Panc1 (cell line): ENCODE results near the gene NDUFAF8. TPM values are rescaled to one million over a fixed set of nuclear protein-coding genes. Genes with fewer than 3 reads are reported as not detected.

Experiments
- ATAC-seq: fragments of 200-7000 bp; cut with Tn5 transposase; 2 replicates; pipeline ENCODE4 v1.9.1; 2020; ENCODE audit warnings: mild to moderate bottlenecking, moderate library complexity
- BruUV-seq: library from RNA; stranded (reverse); fragments of 400-500 nt; replicated peaks from 2 replicates; lab custom pipeline; 2021; lab: Mats Ljungman, UMichigan
- CTCF ChIA-PET: fragments of 300-600 bp; sonication (Branson Sonifier 250); formaldehyde crosslinking; loops from one replicate; lab custom pipeline; 2022; ENCODE audit warnings: antibody characterized with exemption; lab: Charles Lee
- POLR2A ChIA-PET: fragments of 300-600 bp; sonication (Branson Sonifier 250); formaldehyde crosslinking; loops from one replicate; lab custom pipeline; 2022; ENCODE audit warnings: antibody characterized with exemption; lab: Charles Lee
- DNase-seq: peaks from one replicate; pipeline ENCODE4 v3.0.0-alpha.2; 2010; ENCODE audit warnings: low read depth, low spot score
- H3K27ac ChIP-seq: 2 replicates; pipeline ENCODE4 v1.5.1; 2011; ENCODE audit warnings: mild to moderate bottlenecking, low read length, inconsistent platforms
- H3K27me3 ChIP-seq: fragments of 200-500 bp; sonication (Bioruptor generic); 2 replicates; pipeline ENCODE4 v1.6.0; 2014; ENCODE audit warnings: low read length, inconsistent platforms; ENCODE audit not compliant: control insufficient read depth, insufficient read depth
- H3K36me3 ChIP-seq: fragments of 200-500 bp; sonication (Bioruptor generic); 2 replicates; pipeline ENCODE4 v1.5.1; 2014; ENCODE audit warnings: inconsistent platforms, mild to moderate bottlenecking, low read length, moderate library complexity; ENCODE audit not compliant: control insufficient read depth, insufficient read depth
- H3K4me1 ChIP-seq: 2 replicates; pipeline ENCODE4 v1.5.1; 2011; ENCODE audit warnings: inconsistent platforms, mild to moderate bottlenecking, low read length, moderate library complexity; ENCODE audit not compliant: control insufficient read depth, insufficient read depth
- H3K4me3 ChIP-seq, 2 experiments: 2 replicates each; pipeline ENCODE4 v1.5.1; 2011 to 2012; ENCODE audit warnings: low read depth in 2 of 2, low read length in 2 of 2, mild to moderate bottlenecking in 2 of 2, inconsistent platforms in 1 of 2, moderate library complexity in 1 of 2
- H3K9me3 ChIP-seq: fragments of 200-500 bp; sonication (Bioruptor generic); 2 replicates; pipeline ENCODE4 v1.5.1; 2014; ENCODE audit warnings: low read depth, mild to moderate bottlenecking, inconsistent platforms, low read length, moderate library complexity; ENCODE audit not compliant: control insufficient read depth, insufficient read depth
- CTCF ChIP-seq: fragments of 450-650 bp; IDR thresholded peaks from 2 replicates; pipeline ENCODE4 v1.5.1; 2017; ENCODE audit warnings: mild to moderate bottlenecking
- POLR2AphosphoS5 ChIP-seq: IDR thresholded peaks from 2 replicates; pipeline ENCODE4 v1.6.1; 2012; ENCODE audit warnings: mild to moderate bottlenecking, low read depth, low read length, moderate library complexity
- REST ChIP-seq, 2 experiments: IDR thresholded peaks; 2 replicates each; pipeline ENCODE4 v1.6.1; 2011 to 2012; ENCODE audit warnings: low read depth in 2 of 2, control low read depth in 1 of 2, low read length in 1 of 2, mild to moderate bottlenecking in 1 of 2, moderate library complexity in 1 of 2; ENCODE audit not compliant: insufficient read depth in 1 of 2
- SIN3A ChIP-seq: IDR thresholded peaks from 2 replicates; pipeline ENCODE4 v1.6.1; 2012; ENCODE audit warnings: low read depth, mild to moderate bottlenecking, low read length, moderate library complexity, borderline replicate concordance; ENCODE audit not compliant: insufficient read depth
- TCF7L2 ChIP-seq: IDR thresholded peaks from 2 replicates; pipeline ENCODE4 v1.6.1; 2011; ENCODE audit warnings: mild to moderate bottlenecking, low read depth, low read length, inconsistent platforms
- in situ Hi-C: cut with HindIII; loops from 2 replicates; pipeline ENCODE4 v1.10.0; 2016; ENCODE audit warnings: low sequenced_read_pairs, low pct_unique_long_range_greater_than_20kb
- intact Hi-C: fragments of 100-400 bp; cut with micrococcal nuclease; formaldehyde crosslinking; loops from one replicate; pipeline ENCODE4 v1.10.0; 2022; ENCODE audit not compliant: unreplicated experiment
- total RNA-seq: library from RNA; stranded (reverse); gene quantifications from one replicate; pipeline ENCODE4 v1.2.1, GENCODE V29; 2021; ENCODE audit not compliant: unreplicated experiment

The NDUFAF8 gene
- total RNA-seq, 1 experiment from 2014 or later, result 75.8 TPM

DNA sequence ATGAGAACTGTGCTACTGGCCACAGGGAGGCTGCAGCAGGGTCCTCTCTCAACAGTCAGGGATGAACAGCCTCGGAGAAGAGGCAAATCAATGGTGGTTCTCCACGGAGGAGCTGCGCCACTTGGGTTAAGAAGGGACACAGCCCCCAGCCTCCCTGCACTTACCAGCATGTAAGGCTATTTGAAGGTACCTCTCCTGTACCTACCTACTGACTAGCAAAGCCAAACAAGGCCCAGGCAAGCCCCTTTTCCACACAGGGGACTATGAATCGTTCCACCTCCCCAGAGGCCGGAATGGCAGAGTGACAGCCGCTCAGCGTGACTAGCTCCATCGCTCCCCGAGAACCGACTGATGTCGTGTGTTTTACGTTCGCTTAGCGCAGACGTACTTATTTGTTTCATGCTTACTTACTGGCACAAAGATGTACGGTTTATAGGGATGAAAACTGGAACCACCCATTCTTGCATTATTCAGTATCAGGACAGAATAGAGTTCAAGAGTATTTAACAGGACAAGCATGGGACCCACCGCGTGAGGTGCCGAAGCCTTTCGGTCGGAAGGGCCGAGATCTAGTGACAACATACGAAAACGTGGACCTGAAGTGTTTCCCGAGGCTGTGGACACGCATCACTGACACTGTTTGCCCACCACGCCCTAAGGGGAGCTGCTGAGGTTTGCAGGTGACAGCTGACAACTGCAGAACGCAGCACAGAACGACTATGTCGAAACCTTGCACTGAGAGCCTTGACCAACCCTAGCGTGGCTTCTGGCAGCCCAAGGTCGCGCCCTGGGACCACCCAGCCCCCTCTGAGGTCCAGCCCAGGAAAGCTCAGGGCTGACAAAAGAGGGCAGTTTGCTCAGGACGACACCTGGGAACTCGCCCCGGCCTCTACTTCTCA, 1.3 kb upstream of the NDUFAF8 start:
- CTCF ChIA-PET, result interaction anchor here (0.6 kb wide), 1 partner anchor 95 kb away, joined by 4 read pairs; no protein-coding TSS in a partner anchor
- TF ChIP-seq SIN3A (no peak), POLR2AphosphoS5 (no peak), TCF7L2 (no peak), CTCF (no peak), REST (IDR thresholded peaks at IDR 0.05; ENCODE audit: insufficient read depth in 1 of 2, low read depth in 2 of 2, low read length in 1 of 2) (no peak)
- intact Hi-C loops, result no loop called here
- H3K36me3 ChIP-seq, result peaks cover 11% of the 10 kb centered on the region; the same call in 1 of the 2 replicates
- no peak for ATAC-seq
- no peaks in the 10 kb centered on the region for H3K27me3 ChIP-seq
- in situ Hi-C loops, result no loop called here
- no peaks in the 10 kb centered on the region for H3K9me3 ChIP-seq
- H3K4me1 ChIP-seq, result peaks cover 34% of the 10 kb centered on the region
- DNase-seq, result no peak
- peak overlapping the region; percentile 76 to 99 for H3K4me3 ChIP-seq
- POLR2A ChIA-PET, result interaction anchor here (0.5 to 1.2 kb wide), 2 partner anchors 76 to 937 kb away, joined by 5 read pairs; no protein-coding TSS in a partner anchor
- H3K27ac ChIP-seq, result peak overlapping the region; percentile 89
- BruUV-seq, result TSS peak; percentile 72

GRCh38 chr17:81238490-81238814, 666 bp upstream of the NDUFAF8 start:
- TF ChIP-seq TCF7L2 (no peak), SIN3A (no peak), CTCF (no peak), REST (IDR thresholded peaks at IDR 0.05; ENCODE audit: insufficient read depth in 1 of 2, low read depth in 2 of 2, low read length in 1 of 2) (no peak), POLR2AphosphoS5 (no peak)
- ChIA-PET CTCF (interaction anchor here (1.0 to 1.3 kb wide), 3 partner anchors 8 to 249 kb away, joined by 3 to 4 read pairs (median 3); no protein-coding TSS in a partner anchor), POLR2A (interaction anchor here (1.2 to 1.5 kb wide), 2 partner anchors 76 to 219 kb away, joined by 5 to 10 read pairs; no protein-coding TSS in a partner anchor)
- Histone ChIP-seq H3K27ac (peak overlapping the region; percentile 89), H3K27me3 (no peaks in the 10 kb centered on the region), H3K4me3 (peak overlapping the region; percentile 76 to 99), H3K36me3 (peaks cover 11% of the 10 kb centered on the region; the same call in 1 of the 2 replicates), H3K9me3 (no peaks in the 10 kb centered on the region), H3K4me1 (peaks cover 40% of the 10 kb centered on the region)
- intact Hi-C loops, result no loop called here
- in situ Hi-C loops, result no loop called here
- no peak for DNase-seq
- no TSS peak for BruUV-seq
- ATAC-seq, result no peak
